ENCODE measurements around the gene GABBR2. TPM values are rescaled to one million over a fixed set of nuclear protein-coding genes. Genes with fewer than 3 reads are reported as not detected.

GABBR2 gene
- total RNA-seq, 6 experiments from 2014 or later, result not detected

DNA sequence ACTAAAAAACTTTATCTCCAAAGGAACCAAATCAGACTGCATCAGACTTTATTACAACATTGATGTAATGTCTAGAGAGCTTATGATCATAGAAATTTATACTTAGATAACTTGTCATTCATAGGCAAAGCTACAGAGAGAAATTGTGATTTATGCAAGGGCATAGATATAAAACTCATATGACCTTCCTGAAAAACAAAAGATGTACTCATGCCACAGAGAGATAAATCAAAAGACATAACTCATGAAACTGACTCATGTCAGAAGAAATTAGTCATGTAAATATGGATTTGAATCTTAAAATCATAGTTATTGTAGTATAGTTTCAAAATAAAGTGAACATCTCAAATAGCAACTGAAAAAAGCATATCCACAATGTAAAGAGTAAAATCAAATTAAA is 186.2 kb downstream of the GABBR2 start:
- Histone ChIP-seq H3K4me3 (no peak overlapping the region), H3K9me3 (no peaks in the 10 kb centered on the region), H3K36me3 (no peaks in the 10 kb centered on the region), H3K4me1 (no peaks in the 10 kb centered on the region), H3K27me3 (no peaks in the 10 kb centered on the region), H3K27ac (no peak overlapping the region)
- intact Hi-C loops (cut with DNase I), result no loop called here
- DNase-seq (no peak), ATAC-seq (no peak)
- TF ChIP-seq, protein P1, sequence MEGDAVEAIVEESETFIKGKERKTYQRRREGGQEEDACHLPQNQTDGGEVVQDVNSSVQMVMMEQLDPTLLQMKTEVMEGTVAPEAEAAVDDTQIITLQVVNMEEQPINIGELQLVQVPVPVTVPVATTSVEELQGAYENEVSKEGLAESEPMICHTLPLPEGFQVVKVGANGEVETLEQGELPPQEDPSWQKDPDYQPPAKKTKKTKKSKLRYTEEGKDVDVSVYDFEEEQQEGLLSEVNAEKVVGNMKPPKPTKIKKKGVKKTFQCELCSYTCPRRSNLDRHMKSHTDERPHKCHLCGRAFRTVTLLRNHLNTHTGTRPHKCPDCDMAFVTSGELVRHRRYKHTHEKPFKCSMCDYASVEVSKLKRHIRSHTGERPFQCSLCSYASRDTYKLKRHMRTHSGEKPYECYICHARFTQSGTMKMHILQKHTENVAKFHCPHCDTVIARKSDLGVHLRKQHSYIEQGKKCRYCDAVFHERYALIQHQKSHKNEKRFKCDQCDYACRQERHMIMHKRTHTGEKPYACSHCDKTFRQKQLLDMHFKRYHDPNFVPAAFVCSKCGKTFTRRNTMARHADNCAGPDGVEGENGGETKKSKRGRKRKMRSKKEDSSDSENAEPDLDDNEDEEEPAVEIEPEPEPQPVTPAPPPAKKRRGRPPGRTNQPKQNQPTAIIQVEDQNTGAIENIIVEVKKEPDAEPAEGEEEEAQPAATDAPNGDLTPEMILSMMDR (IDR thresholded peaks at IDR 0.05), result no peak
- no peak for TF ChIP-seq POLR2A (IDR thresholded peaks at IDR 0.05)

DNA sequence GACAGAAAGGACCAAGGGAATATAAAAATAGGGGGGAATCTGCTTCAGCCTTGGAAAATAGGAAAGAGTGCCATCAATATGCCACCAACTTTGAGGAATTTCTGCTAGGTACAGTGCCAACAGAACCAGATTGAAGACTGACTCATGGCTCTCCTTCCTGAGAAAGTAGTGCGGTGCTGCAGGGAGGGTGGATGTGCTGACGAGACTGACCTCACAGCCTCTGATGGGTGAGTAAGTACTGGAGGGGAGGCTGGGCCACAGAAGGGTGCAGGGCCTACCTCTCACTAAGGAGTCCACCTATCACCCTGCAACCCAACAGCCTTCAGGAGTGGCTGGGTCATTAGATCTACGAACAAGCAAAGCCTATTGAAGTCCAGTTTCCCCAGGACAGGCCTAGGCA is 187.6 kb downstream of the GABBR2 start:
- no peak overlapping the region for H3K4me3 ChIP-seq
- ATAC-seq (no peak), DNase-seq (no peak)
- H3K9me3 ChIP-seq, result no peaks in the 10 kb centered on the region
- no peak overlapping the region for H3K27ac ChIP-seq
- no peaks in the 10 kb centered on the region for H3K4me1 ChIP-seq
- 58% methylated on average over 2 of the region's 3 CpGs for WGBS (ENCODE audit: insufficient coverage, low coverage, low lambda C conversion rate, missing lambda C conversion rate)
- no peaks in the 10 kb centered on the region for H3K27me3 ChIP-seq
- H3K36me3 ChIP-seq, result no peaks in the 10 kb centered on the region
- no peak for TF ChIP-seq POLR2A (IDR thresholded peaks at IDR 0.05)
- TF ChIP-seq, protein P1 (IDR thresholded peaks at IDR 0.05), result no peak
- intact Hi-C loops (cut with DNase I), result no loop called here

DNA sequence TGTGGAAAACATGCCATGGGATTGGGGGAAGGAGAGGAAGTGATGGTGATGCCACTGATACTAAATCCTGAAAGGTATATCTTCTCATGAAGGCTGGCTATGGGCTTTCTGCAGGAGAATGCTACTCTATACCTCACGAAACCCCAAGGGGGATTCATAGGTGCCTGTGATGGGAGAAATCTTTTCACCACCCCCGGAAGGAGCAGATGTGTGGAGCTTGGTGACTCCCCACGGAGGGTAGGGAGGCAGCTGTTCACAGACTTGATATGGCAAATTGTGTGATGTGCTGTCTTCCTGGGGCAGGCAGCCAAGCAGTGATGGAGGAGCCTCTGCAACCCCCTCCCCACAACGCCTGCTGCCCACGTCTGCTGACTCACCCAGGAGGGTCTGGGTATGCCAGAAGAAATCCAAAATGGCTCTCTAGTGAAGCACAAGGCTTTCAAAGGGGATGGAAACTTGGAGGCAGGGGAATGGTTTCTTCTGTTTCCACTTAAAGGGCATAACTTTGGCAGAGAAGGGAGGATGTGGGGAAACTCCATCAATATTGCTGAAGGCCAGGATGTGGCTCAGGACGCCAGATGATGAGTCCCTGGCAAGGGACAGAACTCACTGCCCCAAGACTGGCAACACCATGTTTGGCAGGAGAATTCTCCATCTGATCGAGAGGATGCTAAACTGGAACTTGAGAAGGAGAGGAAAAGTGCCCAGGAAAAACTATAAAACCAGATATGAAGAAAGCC is 188.3 kb downstream of the GABBR2 start:
- intact Hi-C loops (cut with DNase I), result no loop called here
- H3K27me3 ChIP-seq, result no peaks in the 10 kb centered on the region
- TF ChIP-seq POLR2A (IDR thresholded peaks at IDR 0.05), result no peak
- TF ChIP-seq, protein P1 (IDR thresholded peaks at IDR 0.05), result no peak
- no peak overlapping the region for H3K4me3 ChIP-seq
- 58% methylated on average over 5 of the region's 7 CpGs for WGBS (ENCODE audit: insufficient coverage, low coverage, low lambda C conversion rate, missing lambda C conversion rate)
- no peak overlapping the region for H3K27ac ChIP-seq
- H3K4me1 ChIP-seq, result no peaks in the 10 kb centered on the region
- no peak for DNase-seq
- ATAC-seq, result no peak
- H3K36me3 ChIP-seq, result no peaks in the 10 kb centered on the region
- no peaks in the 10 kb centered on the region for H3K9me3 ChIP-seq

DNA sequence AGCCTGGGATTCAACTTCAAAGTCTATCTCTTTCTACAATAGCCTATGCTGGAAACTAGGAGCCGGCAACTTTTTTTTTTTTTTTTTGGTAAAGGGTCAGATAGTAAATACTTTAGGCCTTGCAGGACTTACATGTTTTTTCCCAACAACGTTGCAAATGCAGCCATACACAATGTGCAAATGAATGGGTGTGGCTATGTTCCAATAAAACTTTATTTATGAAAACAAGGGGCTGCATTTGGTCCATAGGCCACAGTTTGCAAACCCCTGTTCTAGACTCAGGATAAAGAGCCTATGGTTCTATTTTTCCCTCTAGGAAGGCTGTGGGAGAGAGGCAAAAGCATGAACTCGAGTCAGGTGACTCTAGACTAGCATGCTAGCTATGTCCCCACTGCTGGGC is 189.1 kb downstream of the GABBR2 start:
- Histone ChIP-seq H3K4me3 (no peak overlapping the region), H3K36me3 (no peaks in the 10 kb centered on the region), H3K27ac (no peak overlapping the region), H3K27me3 (no peaks in the 10 kb centered on the region), H3K4me1 (no peaks in the 10 kb centered on the region), H3K9me3 (no peaks in the 10 kb centered on the region)
- DNase-seq (no peak), ATAC-seq (no peak)
- intact Hi-C loops (cut with DNase I), result no loop called here
- 67% methylated on average over 3 of the region's 3 CpGs for WGBS (ENCODE audit: insufficient coverage, low coverage, low lambda C conversion rate, missing lambda C conversion rate)
- TF ChIP-seq POLR2A (IDR thresholded peaks at IDR 0.05), result no peak
- TF ChIP-seq, protein P1 (IDR thresholded peaks at IDR 0.05), result no peak

All from right lobe of liver (tissue), 6 donors.